ENCODE data around the gene B4GALT2. TPM values are rescaled to one million over a fixed set of nuclear protein-coding genes. Genes with fewer than 3 reads are reported as not detected.
A peak's percentile ranks its signal among the peaks of the same experiment; 100 is the strongest.

Gene B4GALT2
- total RNA-seq, 1 experiment from 2014 or later = 71.8 TPM

DNA sequence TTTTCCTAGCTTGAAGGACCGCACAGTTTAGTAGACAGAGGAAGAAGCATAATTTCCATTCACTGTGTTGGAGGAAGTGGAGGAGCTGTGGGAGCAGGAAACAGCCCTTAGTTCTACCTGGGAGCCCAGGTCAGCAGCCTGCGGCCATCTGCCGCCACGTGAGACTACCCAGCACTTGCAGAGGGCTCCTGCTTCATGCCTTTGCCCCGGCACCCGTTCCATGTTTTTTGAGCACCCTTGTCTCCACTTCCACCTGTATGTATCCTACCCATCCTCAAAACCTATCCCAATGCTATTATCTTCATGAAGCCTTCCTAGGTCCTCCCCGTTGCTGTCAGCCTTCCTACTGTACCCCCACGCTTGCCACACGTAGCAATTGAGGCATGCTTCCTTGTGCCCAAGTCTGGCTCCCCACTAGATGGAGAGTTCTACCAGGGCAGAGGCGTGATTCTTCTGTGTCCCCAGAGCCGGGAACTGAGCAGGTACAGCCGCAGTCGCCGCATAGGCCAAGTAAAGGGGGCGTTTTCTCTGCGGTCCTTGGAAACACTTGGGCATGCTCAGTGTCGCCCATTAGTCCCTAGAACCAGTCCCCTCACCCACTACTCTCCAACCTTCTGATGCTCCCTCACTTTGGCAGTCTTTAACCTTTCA is 50.4 kb downstream of the B4GALT2 start:
- no peak for DNase-seq (ENCODE audit: low spot score)

DNA sequence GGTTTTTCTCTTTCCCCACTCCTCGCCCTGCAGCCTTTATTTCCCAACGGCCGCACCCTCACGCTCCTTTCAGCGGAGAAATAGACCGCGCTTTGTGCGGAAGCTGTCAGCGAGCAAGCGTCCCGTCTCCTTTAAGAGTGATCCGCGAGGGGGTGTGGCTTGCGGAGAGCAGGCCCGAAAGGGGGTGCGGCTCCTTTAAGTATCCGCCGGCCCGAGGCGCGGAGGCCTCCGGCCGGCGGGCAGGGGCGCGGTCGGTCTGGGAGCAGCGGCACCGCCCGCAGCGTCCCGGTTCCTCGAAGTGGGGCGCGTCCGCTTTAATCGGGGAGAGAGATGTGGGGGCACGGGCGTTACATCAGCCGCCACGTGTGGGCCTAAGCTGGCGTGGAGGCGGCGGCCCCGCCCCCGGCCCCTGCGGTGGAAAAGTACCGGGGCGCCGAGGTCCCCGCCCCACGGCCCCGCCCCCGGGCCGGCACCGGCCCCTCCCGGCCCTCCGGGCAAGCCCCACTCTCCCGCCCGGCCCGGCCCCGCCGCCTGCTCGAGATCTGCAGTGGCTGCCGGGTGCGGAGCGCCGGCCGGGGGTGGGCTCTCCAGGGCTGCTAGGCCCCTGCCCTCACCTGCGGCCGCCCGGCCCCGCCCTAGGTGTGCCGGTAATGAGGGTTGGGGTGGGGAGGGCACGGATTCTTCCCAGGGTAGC is 51.0 kb downstream of the B4GALT2 start:
- peak; percentile 74 for DNase-seq (ENCODE audit: low spot score)

GRCh38 chr1:44030605-44031251 is 51.7 kb downstream of the B4GALT2 start:
- no peak for DNase-seq (ENCODE audit: low spot score)

- DNase-seq (ENCODE audit: low spot score) = peak; percentile 29
These were observed 52.5 kb downstream of the B4GALT2 start, which contains the start of gene SLC6A9 for GRCh38 chr1:44031252-44032169. SLC6A9 (minus strand) TSS chr1:44031462; CDS start chr1:44024277, 7,185 bp downstream.

DNA sequence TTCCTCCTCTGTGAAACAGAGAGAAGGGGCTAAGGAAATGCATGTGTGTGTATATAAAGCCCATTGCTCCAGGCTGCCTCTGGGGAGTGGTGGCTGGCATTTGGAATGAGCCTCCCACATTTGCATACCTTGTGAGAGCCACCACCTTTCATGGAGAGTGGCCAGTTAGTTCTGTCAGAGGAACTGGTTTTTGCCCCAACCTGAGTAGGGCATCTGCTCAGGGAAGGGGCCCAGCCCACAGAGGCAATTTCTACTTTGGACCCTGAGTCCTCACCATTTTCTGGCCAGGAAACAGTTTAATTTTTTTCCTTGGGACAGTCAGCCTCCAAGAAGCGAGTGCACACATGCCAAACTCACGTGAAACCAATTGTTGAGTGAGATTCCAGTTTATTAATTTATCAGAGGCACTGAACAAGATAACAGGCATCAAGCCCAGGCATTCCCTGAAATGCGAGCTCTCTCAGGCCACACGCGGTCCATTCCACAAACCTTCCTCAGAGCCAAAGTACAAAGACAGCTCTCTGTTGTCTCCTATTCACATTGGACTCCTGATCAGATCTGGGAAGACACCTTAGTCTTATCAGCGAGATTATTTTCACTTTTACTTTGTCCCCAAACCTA is 53.3 kb downstream of the B4GALT2 start:
- no peak for DNase-seq (ENCODE audit: low spot score)

DNA sequence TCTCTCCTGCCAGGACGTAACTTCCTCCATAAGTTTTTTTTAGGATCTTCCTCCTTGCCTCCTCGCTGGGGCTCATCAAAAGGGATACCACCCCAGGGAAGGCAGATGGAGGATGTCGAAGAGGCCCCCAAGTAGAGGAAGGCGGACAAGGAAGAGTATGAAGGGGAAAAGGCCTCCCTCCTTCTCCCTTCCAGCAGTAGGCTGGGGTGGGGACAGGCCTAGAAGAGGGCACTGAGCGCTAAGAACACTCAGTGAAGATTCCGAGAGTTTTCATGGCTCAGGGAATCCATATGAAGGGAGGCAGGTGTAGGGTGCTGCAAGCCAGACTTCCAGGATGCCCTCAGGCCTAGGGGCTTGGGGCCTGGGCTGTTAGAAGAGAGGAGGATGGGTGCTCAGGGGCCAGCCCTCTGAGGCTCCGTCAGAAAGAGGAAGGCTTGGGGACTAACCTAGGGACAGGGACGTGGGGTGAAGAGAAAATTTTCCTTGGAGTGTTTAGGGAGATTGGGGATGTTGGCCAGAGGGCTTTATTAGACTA is 54.1 kb downstream of the B4GALT2 start:
- no peak for DNase-seq (ENCODE audit: low spot score)

DNA sequence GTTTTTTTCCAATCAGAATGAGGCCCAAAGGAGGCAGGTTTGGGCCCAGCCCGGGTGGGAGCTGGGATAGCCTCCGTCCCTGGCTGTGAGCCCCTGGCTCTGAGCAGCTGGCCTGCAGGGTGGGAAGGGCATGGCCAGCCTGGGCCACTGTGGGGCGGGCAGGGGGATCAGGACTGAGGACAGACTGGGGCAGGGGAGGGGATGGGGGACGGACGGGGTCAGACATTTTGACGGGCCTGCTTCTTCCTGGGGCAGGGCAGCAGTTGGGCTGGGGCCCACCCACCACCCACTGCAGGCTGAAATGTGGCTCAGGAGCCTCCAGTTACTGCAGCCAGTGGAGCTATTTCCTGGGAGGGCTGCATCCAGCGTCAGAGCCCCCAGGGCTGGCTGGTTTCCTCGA is 54.7 kb downstream of the B4GALT2 start:
- no peak for DNase-seq (ENCODE audit: low spot score)

DNA sequence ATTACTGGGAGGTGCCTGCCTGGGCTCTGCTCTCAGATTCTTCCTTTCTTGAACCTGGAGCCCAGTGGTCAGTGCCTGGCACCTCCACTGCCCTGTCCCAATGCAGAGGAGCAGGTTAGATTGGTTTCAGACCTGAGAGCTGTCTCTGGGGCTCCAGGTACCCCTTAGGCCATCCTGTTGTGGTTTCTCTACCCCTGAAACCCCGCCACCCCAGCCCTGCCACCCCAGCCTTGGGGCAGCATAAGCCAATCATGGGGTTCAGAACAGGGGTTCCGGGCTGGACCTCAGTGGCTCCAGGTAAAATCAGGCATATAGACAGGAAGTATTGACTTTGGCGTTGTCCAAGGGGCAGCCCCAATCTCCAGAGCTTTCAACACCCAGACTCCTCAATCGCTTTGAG is 55.4 kb downstream of the B4GALT2 start:
- no peak for DNase-seq (ENCODE audit: low spot score)

DNA sequence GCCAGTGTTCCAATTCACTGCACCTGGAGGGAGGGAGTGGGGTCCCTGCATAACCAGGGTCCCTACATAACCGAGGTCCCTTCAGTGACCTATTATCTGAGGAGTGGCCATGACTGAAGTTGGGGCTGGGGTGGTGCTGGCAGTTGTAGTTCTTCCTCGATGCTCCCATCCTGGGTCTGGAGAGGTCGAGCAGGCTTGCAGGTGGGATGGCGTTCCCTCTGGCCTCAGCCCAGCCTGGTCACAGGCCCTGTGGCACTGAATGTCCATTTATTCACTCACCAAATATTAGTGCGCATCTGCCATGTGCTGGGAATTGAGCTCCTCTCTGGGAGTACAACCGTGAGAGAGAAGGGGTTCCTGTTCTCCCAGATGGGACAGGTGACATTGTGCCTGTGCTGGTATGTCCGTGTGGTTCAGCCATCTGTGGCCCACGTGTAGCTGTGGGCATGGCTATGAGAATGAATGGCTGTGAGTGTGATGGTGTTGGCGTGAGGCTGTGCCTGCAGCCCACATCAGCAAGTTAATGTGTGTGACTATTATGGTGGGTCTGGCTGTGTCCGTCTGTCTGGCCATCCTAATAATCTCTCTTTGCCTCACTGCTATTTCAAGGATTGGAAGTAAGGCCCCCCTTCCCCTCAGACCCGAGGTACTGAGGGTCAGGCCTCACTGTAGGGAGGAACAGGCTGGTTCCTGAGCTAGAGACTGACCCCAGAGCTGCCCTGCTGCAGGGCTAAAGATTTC is 56.1 kb downstream of the B4GALT2 start:
- DNase-seq (ENCODE audit: low spot score) = no peak

DNA sequence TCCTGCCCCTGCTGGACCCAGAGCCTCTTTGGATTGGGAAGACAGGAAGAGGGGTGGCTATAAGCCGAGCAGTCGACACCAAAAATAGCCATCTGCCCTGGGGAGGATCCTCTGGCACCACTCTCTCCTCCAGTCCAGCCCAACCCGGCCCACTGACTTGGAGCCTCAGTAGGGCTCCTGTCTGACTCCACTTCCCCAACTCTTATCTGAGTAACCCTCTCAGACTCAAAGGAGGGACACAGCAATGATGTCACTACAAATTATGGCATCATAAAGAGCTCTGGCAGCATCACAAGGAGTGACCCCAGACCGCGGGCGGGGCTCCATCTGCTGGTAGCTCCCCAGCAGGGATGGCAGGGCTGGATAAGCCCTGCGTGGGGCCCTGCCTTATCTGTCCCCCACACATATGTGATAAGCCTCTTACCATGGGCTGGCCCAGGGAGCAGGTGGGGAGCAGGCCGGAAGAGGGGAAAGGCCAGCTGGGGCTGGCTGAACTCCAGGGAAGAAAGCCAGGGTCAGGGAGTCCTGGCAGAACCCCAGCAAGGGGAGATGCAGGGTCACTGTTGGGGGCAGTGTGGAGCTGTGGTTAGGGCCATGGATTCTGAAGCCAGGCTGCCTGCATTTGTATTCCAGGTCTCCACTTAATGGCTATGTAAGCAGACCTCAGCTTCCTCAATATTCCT is 56.9 kb downstream of the B4GALT2 start:
- DNase-seq (ENCODE audit: low spot score) = peak; percentile 25

DNA sequence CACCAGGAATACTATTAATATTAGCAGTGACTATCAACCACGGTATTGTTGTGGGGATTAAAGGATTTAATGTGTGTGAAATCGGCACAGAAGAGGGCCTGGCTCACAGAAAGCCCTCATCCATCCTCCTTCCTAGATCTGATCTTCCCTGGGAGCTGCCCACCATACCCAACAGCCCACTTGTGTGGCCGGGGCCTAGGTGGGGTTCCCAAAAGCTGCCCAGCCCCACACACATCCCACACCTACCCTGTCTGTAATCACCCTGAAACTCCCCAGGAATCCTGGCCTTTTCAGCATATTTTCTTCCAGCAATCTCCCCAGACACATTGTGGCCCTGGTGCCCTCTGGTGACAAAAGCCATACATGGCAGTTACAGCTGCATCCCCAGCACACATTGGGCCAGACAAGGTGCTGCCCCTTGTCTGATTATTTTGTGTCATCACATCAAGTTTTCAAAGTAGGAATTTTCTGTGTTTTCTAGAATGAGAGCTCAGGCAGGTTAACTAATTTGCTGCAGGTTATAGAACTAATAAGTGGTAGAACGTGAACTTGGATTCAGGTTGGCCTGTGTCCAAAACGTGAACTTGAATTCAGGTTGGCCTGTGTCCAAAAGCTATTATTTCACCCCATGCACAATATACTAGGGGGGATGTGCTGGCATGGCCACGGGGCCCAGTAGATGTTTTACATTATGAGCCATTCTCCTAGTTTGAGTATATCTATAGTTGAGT is 57.6 kb downstream of the B4GALT2 start:
- DNase-seq (ENCODE audit: low spot score) = peak; percentile 66

DNA sequence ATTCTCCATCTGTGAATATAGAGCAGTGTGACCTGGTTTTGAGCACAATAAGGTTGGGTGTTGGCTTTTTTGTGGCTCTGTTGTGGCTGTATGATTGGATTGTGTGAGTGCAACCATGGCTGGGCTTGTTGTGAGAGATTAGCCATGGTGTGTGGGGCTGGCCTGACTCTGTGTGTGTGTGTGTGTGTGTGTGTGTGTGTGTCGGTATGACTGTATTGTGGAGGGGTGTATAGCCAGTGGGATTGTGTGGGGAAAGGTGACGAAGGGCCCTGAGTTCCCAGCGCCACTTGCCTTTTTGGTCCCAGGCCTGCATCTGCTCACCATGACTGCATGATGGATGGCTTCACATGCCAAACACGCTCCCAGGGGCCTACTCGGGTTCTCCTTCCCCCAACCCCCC is 58.1 kb downstream of the B4GALT2 start:
- DNase-seq (ENCODE audit: low spot score) = no peak

GRCh38 chr1:44038876-44039657 is 60.1 kb downstream of the B4GALT2 start:
- peak; percentile 30 for DNase-seq (ENCODE audit: low spot score)

GRCh38 chr1:44040418-44040817 is 61.4 kb downstream of the B4GALT2 start:
- no peak for DNase-seq (ENCODE audit: low spot score)

Measured in A172 (cell line).